Ovary (tissue), 3 donors: Measurements from ENCODE around the gene ITSN1.

Experiments used
- CTCF ChIP-seq, 3 donors: fragments of 450-650 bp in 2 of 3; fragments of 200-600 bp in 1 of 3; IDR thresholded peaks; one replicate each; pipeline versions ENCODE4 v1.5.1 to v1.8.0; 2016 to 2022; ENCODE audit warnings: antibody characterized with exemption in 3 of 3, mild to moderate bottlenecking in 1 of 3
- POLR2A ChIP-seq: fragments of 450-650 bp; IDR thresholded peaks from one replicate; pipeline ENCODE4 v1.6.1; 2017; ENCODE audit warnings: antibody characterized with exemption, mild to moderate bottlenecking, moderate library complexity
- donor health status: DM: no; HTN: no; CAD: no.

DNA sequence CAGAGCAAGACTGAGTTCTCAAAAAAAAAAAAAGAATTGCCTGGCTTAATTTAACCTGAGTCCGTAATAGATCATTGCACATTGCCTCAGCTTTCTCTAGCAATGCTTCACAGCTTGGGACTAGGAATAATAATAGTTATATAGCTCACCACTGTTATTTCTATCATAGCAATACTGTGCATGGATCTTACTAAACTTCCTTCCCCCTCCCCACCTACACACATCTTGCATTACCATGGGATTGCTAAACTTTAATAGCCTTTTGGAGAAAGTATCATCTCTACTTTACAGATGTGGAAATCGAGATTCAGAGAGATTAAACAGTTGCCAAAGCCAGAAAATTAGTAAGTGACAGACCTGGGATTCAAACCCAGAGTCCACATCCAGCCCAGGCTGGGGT is 173.9 kb downstream of the ITSN1 start:
- TF ChIP-seq CTCF (IDR thresholded peaks at IDR 0.05) (no peak), POLR2A (no peak)
